Stimulated activated CD8-positive, alpha-beta memory T cell treated with anti-CD3 and anti-CD28 coated beads, Interleukin-7, amount 100 ng/mL, for 48 hours (primary cell): Measurements from ENCODE around the gene SETD1A.
"Not testable (repeated sequence)": the region's sequence is repeated elsewhere in the genome, so short reads cannot be mapped to it uniquely, and the experiment has no call there.

ENCODE experiments used
- DNase-seq, 2 donors: peaks; one replicate each; pipeline ENCODE4 v3.0.0-alpha.2; 2020; ENCODE audit warnings: low read depth in 1 of 2; ENCODE audit errors: extremely low read depth in 1 of 2

The SETD1A gene

DNA sequence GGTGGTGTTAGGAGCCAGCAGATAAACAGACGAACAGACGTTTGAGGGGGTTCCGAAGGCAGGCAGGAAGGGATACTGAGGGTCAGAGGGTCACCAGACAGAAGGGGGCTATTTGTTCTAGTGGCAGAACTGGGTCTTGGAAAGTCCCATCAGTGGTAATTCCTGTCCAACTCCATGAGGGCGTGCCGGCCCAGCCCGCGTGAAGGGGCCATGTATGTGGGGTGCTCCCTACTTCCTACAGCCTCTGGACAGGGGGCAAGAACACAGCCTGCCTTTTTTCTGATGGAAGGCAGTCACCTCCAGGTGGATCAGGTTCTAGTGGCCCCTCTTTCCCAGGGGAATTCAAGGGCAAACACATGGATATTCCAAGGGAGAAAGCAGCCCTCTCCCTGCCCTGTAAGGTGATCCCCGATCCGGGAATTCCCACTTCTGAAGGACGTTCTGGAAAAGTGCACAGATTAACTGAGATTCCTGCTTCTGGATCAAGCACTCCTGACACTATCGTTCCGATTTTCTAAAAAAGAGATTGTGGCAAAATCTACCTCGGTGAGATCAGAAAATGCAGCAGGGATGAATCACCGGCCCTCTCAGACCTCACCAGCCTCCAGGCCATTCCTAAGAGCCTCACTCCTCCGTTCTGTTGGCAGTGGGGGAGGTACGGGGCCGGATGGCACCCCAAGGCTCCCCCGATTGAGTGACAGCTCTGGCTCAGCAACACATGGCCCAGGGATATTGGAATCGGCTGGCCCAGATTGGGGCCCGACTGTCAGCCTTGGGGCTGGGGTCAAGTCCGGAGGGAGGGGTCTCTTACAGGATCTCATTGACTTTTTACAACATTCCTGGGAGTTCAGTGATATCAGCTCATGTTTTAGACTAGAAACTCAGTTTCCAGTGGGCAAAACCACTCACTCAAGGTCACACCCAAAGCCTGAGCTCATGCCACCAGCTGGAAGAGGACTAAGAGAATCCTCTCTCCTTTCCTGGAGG is 40.5 kb downstream of the SETD1A start:
- no peak for DNase-seq

DNA sequence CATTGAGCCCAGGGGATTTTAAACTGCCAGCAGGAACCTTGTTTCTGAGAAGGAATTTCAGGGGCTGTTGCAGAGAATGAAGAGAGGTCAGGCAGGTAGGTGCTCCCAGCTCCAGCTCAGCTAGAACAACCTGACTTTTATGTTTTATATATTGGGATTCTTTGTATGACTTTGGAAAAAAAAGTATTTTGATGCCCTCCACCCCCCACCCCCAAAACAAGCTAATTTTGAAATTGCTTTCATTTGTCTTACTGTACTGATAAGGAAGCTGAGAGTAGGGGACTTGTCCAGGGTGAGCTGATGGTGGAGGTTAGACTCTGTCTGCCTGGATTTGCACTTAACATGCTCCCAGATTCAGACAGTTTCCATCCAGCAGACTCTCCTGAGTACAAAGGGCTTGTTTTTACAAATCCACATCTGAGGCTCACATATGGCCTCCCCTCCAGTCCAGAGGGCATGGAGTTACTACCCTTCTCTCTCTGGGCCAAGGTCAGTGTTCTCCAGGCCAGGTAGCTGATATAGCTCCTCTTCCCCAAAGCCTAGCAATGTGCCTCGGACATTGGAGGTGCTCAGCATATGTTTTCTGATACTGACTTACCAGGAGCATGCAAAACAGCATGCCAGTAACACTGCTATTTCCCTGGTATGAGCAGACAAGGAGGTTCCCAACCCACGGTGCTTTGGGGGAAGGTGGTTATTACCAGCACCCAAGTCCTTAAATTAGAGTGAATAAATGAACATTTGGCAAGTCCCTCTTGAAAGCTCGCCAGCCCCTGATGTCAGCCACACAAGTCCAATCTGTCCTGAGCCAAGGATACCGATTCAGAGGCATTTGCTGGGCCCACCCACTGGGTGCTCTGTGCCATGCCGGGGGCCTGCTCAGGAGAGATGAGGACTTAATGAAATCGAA is 41.6 kb downstream of the SETD1A start:
- DNase-seq, result no peak

DNA sequence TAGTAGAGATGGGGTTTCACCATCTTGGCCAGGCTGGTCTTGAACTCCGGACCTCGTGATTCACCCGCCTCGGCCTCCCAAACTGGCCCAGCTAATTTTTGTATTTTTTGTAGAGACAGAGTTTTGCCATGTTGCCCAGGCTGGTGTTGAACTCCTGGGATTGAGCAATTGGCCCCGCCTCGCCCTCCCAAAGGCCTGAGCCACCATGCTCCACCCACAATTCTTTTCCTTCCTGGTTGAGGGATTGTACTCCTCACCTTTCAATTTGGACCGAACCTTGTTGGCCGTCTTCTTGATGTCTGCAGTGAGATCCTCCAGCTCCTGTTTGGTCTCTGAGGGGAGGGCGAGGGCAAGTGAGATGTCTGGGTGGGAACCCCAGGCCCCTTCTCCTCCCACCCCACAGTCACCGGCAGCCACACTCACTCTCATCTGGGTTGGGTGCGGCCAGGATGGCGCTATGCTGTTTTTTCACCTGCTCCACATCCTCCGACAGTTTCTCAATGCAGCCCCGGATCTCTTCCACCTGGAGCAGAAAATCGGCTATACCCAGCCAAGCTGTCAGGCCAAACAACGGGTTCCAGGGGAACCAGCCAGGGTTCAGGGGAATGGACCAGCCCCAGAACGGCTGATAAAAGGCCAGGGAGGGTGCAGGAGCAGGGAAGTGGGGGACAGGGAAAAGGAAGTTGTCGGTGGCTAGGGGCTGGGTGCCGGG is 43.3 kb downstream of the SETD1A start:
- DNase-seq, result no peak

DNA sequence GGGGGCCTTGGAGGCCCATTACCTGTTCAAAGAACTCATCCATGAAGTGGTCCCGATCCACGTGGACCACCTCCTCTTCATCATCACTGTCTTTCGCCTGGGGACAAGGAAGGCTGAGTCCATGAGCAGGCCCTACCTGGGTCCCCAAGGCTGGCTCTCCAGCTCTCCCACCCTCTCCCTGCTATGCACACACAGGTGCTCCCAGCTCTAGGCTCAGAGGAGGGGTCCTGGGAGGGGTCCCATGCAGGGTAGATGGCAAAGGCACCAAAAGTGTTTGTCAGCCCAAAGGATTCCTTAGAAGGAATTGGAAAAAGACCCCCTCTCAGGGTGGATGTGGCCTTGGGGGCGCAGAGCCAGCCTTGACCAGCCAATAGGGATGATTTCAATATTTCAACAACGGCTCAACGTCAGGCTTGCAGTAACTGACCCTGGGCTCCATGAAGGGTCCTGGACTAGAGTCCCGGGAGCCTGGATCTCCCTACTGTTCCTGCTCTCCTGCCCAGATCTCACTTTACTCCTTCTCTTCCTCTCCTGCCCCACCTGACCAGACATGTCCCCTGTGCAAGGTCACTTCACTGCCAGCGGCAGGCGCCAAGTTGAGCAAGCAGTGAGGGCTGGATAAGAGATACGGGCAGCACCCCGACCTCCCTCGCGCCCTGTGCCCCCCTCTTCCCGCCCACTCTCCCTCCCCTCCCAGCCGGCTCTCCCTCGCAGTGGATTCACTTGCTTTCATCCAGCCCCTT is 44.1 kb downstream of the SETD1A start:
- DNase-seq, result no peak

DNA sequence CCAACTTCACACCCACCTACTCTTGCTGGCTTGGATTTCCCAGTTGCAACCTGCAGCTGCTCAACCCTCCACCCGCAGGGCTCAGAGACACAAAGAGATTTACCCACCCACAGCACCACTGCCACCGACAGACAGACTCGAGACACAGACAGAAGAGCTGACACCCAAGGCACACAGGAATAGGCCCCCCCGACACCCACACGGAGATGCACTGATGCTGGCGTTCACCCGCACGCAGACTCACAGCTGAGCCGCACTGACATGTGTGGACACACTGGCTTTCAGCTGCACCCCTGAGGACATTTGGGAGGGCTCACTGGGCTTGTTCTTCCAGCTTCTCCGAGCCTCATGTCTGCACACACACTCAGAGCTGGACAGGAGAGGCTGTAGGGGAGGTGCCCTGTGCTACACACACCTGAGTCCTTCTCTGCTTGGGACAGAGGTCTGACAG is 44.7 kb downstream of the SETD1A start:
- no peak for DNase-seq

DNA sequence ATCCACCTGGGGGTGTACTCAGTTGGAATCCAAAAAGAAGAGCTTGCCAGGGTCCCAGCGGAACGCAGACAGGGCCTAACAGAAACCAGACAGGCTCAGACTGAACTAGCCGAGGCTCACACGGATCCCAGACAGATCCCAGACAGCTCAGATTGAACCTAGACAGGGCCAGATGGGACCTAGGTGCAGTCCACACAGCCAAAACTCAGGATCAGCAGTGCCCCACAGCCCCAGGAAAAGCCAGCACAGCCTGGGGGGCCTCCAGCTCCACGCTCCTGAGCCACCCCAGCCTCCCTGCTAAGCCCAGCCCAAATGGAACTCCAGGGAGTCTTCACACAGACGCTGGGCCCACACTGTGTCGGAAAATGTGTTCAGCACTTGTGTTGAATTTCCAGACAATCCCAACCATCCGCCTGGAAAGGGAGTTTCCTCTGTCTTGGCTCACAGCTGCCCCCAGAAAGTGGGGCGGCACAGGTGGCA is 45.3 kb downstream of the SETD1A start:
- DNase-seq, result no peak

DNA sequence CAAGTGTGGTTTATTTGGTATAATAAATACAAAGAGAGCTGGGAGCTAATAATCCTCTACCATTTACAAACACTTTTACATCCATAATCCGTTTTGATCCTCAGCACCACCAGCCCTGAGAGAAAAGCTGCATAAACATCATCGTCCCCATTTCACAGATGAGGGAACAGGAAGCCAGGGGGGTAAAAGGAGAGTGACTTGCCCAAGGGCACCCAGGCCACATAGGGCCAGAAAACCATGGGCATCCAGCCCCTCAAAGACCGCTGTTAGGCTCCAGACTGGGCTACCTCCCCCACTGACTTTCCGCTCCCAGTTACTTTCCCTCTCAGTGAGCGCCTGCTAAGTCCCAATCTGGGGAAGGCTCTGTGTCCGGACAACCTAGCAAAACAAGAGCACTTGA is 46.2 kb downstream of the SETD1A start:
- no peak for DNase-seq

DNA sequence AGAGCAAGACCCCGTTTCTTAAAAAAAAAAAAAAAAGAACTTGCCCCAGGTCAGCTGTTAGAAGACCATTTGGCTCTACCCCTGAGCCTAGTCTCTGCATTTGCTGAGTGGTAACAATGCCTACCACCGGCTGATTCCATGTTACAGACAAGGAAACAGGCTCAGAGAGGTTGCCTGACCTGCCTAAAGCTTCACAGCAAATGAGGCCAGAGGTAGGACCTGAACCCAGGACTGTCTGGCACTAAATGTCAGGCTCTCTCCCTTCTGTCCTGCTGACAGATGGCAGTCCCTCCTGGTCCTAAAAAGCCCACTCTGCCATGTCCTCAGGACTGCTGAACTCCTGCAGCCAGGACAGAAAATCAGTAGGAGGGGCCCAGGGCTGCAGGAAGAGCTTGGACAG is 47.1 kb downstream of the SETD1A start:
- DNase-seq, result no peak

DNA sequence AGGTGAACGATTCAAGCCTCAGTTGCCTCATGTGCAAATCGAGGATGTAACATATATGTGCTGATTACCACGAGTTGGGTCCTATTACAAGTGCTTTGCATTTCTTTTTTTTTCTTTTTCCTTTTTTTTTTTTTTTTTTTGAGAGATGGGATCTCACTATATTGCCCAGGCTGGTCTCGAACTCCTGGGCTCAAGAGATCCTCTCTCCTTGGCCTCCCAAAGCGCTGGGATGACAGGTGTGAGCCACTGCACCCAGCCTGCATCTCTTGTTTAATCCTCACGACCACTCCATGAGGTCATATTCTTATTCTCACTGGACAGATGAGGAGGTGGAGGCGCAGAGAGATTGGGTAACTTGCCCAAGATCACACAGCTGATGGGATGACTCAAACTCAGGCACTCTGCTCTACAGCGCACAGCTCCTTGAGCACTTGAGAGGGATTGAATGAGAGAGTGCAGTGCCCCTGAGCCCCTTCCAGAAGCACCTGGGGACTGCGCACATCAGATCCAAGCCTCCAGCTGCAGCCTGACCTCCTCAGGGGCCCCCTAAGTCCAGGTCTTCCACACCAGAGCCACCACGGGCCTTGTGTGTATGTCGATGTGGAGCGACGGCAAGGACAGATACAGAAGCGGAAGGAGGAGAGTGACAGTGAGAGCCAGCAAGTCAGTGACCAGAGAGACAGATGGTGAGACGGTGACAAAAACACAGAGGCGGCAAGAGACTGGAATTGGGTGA is 48.0 kb downstream of the SETD1A start:
- no peak for DNase-seq

DNA sequence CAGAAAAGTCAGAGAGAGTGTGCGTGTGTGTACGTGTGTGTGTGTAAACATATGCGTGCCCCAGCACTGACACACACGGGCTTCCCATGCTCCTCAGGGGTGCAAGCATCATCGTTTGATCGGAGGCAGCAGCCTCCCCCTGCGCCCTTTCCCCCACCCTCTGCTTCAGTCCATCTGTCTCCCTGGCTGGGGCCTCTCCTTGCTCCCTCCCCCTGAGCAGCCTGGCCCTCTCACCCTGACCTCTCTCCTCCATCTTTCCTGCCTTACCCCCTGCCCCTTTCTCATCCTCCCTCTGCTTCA is 48.5 kb downstream of the SETD1A start:
- no peak for DNase-seq

DNA sequence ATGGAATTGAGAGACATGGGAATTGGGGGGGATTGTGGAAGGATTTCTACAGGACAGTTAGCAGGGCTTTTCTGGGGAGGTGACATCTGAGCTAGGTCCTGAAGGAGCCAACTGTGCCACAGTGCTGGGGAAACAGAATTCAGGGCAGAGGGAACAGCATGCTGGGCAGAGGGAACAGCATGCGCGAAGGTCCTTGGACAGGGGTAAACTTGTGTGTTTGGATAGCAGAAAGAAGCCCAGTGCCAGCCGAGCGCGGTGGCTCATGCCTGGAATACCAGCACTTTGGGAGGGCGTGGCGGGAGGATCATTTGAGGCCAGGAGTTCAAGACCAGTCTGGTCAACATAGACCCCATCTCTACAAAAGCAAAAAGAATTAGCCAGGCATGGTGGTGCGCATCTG is 49.0 kb downstream of the SETD1A start:
- no peak for DNase-seq

DNA sequence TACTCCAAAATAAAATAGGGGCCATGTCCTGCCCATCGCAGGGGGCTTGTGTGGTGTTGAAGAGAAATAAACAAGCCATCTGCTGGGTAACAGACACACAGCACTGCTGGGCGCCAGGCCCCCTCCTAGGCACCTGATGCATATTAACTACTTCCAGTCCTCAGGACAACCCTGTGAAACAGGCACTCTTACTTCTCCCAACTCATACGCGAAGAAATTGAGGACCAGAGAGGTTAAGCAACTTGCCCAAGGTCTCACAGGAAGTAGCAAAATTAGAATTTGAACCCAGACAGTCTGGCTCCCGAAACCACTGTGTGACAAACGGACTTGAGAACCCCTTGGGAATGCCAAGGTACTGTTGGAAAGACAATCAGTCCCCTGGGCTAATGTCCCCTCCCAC is 50.1 kb downstream of the SETD1A start:
- no peak for DNase-seq

DNA sequence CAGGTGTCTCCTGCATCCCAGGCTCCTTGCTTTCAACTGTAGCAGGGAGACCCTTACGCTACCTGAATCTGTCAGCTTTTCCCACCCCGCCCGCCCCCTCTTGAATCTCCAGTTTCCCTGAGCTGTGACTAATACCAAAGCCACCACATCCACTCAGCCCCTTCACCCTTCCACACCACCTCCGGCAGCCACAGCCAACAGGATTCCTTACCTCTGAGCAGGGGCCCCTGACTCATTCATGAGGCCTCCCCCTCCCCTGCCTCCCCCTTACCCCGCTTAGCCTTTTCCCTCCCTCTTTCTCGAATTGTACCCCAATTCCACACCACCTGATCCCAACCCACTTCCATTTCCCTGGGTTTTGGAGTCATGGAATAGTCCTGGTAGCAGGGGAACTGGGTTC is 50.6 kb downstream of the SETD1A start:
- DNase-seq, result no peak

DNA sequence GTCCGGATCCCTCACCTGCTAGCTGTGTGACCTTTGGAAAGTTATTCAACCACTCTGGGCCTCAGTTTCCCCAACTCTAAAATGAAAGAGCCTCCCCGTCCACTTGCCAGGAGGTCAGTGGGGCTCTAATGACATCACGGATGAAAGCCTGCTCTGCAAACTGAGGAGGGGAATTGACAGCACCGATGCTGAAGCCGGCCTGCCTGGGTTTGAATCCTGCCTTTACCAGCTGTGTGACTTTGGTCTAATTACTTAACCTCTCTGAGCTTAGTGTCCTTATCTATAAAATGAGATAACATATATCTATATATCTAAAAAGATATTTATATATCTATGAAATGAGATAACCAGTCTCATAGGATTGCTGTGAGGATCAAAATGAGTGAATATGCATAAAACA is 51.0 kb downstream of the SETD1A start:
- no peak for DNase-seq

DNA sequence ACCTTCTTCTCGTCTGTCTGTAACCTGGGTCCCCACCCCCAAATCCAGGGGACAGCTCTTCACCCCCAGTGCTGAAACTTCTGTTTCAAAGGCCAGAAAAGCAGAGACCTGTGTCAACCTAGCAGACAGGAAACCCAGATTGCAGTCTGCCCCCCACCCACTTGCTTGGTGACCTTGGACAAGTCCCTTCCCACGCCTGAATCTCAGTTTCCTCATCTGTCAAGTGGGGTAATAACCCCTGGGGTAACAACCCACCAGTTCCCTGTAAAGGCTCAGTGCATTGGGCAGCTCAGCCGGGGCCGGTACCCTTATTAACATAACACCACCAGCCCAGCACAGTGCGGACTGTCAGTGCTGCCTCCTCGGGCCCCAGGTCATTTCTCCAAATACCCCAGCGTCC is 51.6 kb downstream of the SETD1A start:
- no peak for DNase-seq

DNA sequence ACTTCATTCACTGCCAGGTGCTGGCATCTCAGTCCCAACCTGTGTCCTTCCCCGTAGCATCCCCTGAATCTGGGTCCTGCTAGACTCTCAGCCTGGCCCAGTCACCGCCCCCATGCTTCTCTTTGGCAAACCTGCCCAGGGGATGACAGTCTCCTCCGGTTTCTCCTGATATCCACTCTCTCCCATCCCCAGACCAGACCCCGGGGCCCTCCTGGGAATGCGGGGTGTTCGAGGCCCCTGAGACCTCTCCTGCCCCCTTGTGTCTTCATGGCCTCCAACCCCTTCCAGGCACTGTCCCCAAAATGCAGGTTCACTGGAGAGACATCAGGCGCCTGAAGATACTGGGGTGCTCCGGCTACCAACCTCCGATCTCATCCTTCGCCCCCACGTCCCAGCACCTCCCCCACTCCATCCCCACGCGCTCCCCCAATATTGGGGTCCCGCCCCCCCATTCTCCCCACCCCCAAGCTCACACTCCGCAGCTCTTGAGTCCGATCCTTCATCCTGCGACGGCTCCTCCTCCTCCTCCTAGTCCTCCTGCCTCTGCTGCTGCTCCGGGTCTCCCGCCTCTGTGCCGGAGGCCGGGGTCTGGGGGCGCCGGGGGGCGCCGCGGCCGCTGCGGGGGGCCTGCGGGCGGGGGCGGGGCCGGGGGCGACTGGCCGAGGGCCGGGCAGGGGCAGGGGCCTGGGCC is 52.5 kb downstream of the SETD1A start:
- DNase-seq, result no peak

DNA sequence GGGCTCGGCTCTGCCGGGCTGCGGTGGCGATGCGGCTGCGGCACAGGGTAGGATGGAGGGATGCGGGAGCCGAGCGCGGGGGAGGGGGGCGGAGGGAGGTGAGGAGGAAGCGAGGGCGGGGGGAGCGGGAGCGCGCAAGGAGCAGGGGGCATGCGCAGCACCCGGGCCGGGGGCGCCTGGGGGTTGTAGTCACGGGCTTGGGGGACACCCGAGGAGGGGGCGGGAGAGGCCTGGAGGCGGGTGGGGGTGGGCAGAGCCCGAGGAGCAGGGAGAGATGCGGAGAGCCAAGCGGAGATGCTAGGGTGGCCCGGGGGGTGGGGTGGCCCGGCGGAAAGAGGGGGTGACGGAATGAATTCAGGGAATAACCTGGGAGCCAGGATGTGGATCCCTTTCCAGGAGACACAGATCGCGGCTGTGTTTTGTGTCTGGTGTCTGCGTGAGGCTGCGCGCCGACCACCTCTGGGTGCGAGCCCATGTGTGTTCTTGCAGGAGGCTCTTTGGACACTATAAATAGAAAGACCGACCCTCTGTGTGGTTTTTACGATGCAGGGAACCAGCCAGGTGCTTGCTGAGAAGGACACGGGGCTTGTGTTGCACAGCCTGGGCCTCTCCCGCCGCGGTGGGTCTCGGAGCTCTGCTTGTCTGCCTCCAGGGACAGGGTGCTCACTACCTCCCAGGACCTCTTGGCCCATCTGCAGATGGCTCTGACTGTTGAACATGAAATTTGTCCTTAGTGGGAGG is 53.2 kb downstream of the SETD1A start, which contains the start of gene STX1B:
TSS of gene STX1B (minus strand) at position 54 of the 741 bp plus-strand sequence. CDS start 242 bp downstream, outside the sequence.
- DNase-seq, result peak in 1 of 2 donors; percentile 8

DNA sequence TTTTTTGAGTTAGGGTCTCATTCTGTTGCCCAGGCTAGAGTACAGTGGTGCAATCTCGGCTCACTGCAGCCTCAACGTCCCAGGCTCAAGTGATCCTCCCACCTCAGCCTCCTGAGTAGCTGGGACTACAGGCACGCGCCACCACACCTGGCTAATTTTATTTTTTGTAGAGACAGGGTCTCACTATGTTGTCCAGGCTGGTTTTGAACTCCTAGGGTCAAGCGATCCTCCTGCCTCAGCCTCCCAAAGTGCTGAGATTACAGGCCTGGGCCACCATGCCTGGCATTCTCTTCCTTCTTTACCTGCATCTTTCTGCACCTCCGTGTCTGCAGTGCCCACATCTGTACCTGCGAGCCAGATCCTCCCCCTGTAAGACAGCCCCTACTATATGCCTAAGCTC is 54.3 kb downstream of the SETD1A start:
- DNase-seq, result not testable (repeated sequence)
